ENCODE results near the gene SPATA1. TPM values are rescaled to one million over a fixed set of nuclear protein-coding genes. Genes with fewer than 3 reads are reported as not detected.

SPATA1 gene
- total and polyA plus RNA-seq, 2 of the 8 experiments (the other 6 are each of a cell fraction or from before 2014, with no cell fraction given), result 0.51 to 1.1 TPM

- Histone ChIP-seq H3K14ac (ENCODE audit: insufficient read length) (no peak overlapping the region), H3K9ac (replicated peaks in 1 of 4; ENCODE audit: extremely low read depth in 1 of 4, low read depth in 3 of 4, low read length in 3 of 4) (no peak overlapping the region), H2AK5ac (ENCODE audit: low read depth, low read length) (no peak overlapping the region), H2BK5ac (ENCODE audit: low read depth, low read length) (no peak overlapping the region), H3K23ac (ENCODE audit: insufficient read length) (no peak overlapping the region), H3K27ac (ENCODE audit: low read depth, low read length) (no peak overlapping the region), H3K9me3 (ENCODE audit: insufficient read depth in 2 of 2, low read depth in 1 of 2, low read length in 1 of 2) (peaks cover 13 to 17% of the 10 kb centered on the region in 2 experiments), H4K8ac (ENCODE audit: extremely low read depth, insufficient read depth, low read length) (no peak overlapping the region), H3K4ac (replicated peaks; ENCODE audit: insufficient read length, low read depth, low read length) (no peak overlapping the region), H2AFZ (ENCODE audit: low read length) (no peak overlapping the region), H2BK12ac (ENCODE audit: low read depth, low read length) (no peak overlapping the region), H3K79me1 (ENCODE audit: low read depth, low read length) (no peaks in the 10 kb centered on the region), H3K4me1 (replicated peaks in 1 of 4; ENCODE audit: control insufficient read depth in 3 of 4, insufficient read depth in 4 of 4, low read length in 3 of 4) (peaks cover 0 to 3% (median 0%) of the 10 kb centered on the region in 4 experiments; a peak in 2 of 7 replicates), H3K56ac (replicated peaks; ENCODE audit: insufficient read length, low read depth, low read length) (no peak overlapping the region), H3K23me2 (ENCODE audit: low read depth, low read length) (no peaks in the 10 kb centered on the region; the same call in 1 of the 2 replicates), H2BK120ac (replicated peaks; ENCODE audit: low read depth, low read length) (no peak overlapping the region), H3K18ac (ENCODE audit: extremely low read depth, low read length) (no peak overlapping the region), H2BK20ac (ENCODE audit: low read length) (no peak overlapping the region), H3K4me3 (ENCODE audit: extremely low read depth in 1 of 4, insufficient read depth in 2 of 4, low read depth in 3 of 4, low read length in 4 of 4) (no peak overlapping the region), H3K36me3 (ENCODE audit: control insufficient read depth in 2 of 4, insufficient read depth in 4 of 4, low read length in 3 of 4) (peaks cover 0 to 5% (median 0%) of the 10 kb centered on the region in 4 experiments; a peak in 1 of 8 replicates), H3K4me2 (ENCODE audit: insufficient read depth in 1 of 2, low read depth in 2 of 2, low read length in 2 of 2) (no peak overlapping the region), H2BK15ac (ENCODE audit: low read length) (no peak overlapping the region), H3K79me2 (ENCODE audit: control insufficient read depth in 1 of 2, insufficient read depth in 2 of 2, low read length in 2 of 2) (no peaks in the 10 kb centered on the region), H4K20me1 (replicated peaks in 1 of 2; ENCODE audit: control insufficient read depth in 1 of 2, insufficient read depth in 2 of 2, low read length in 2 of 2) (no peaks in the 10 kb centered on the region), H3K27me3 (replicated peaks in 1 of 4; ENCODE audit: control insufficient read depth in 3 of 4, extremely low read depth in 1 of 4, insufficient read depth in 3 of 4, low read length in 3 of 4) (no peaks in the 10 kb centered on the region), H4K91ac (replicated peaks; ENCODE audit: insufficient read length, low read length) (no peak overlapping the region), H4K5ac (ENCODE audit: insufficient read length, low read depth, low read length) (no peak overlapping the region)
- CTCF ChIA-PET (ENCODE audit: partially characterized antibody), result interaction anchor here (0.9 kb wide), 1 partner anchor 11 kb away, joined by 3 read pairs; no protein-coding TSS in a partner anchor
- FAIRE-seq, result no peak
- no peak for DNase-seq (ENCODE audit: low read depth in 1 of 2, low spot score in 2 of 2)
- POLR2A ChIA-PET (ENCODE audit: partially characterized antibody), result interaction anchor here (0.6 kb wide), 1 partner anchor 27 kb away, joined by 3 read pairs; no protein-coding TSS in a partner anchor
- 90% methylated on average over 1 of the region's 1 CpG; no CpG with 5 or more reads in 1 of the 2 experiments for WGBS, 2 experiments (ENCODE audit: extremely low coverage in 1 of 2, insufficient coverage in 1 of 2, insufficient read length in 1 of 2, insufficient replicate concordance in 2 of 2, low coverage in 1 of 2, low lambda C conversion rate in 2 of 2, missing lambda C conversion rate in 1 of 2)
- TF ChIP-seq MAFK (IDR thresholded peaks at IDR 0.05; ENCODE audit: low read depth, low read length) (no peak), RBBP5 (IDR thresholded peaks at IDR 0.05; ENCODE audit: borderline replicate concordance, low read depth, low read length) (no peak), YY1 (IDR thresholded peaks at IDR 0.05; ENCODE audit: low read depth, low read length) (no peak), NANOG (IDR thresholded peaks at IDR 0.05; ENCODE audit: insufficient read depth, low read depth, low read length, poor library complexity, severe bottlenecking) (no peak), EGR1 (IDR thresholded peaks at IDR 0.05; ENCODE audit: borderline replicate concordance, low read depth, low read length) (no peak), KDM5A (IDR thresholded peaks at IDR 0.05; ENCODE audit: low read length) (no peak), CREB1 (IDR thresholded peaks at IDR 0.05) (no peak), POLR2AphosphoS5 (IDR thresholded peaks at IDR 0.05; ENCODE audit: low read depth, low read length) (no peak), BACH1 (IDR thresholded peaks at IDR 0.05; ENCODE audit: low read length) (no peak), CTCF (IDR thresholded peaks at IDR 0.05; ENCODE audit: control extremely low read depth in 1 of 3, insufficient read depth in 1 of 3, low read depth in 1 of 3, low read length in 3 of 3) (no peak), ZNF274 (IDR thresholded peaks at IDR 0.05; ENCODE audit: borderline replicate concordance, extremely low read depth, low read length) (no peak), TAF7 (optimal IDR thresholded peaks at IDR 0.05; ENCODE audit: borderline replicate concordance, low read depth, low read length) (no peak)
Observed at GRCh38 chr1:84615790-84616189, 109.6 kb downstream of the SPATA1 start.
